ENCODE data around the gene CCDC9.
A peak's percentile ranks its signal among the peaks of the same experiment; 100 is the strongest.

The CCDC9 gene

DNA sequence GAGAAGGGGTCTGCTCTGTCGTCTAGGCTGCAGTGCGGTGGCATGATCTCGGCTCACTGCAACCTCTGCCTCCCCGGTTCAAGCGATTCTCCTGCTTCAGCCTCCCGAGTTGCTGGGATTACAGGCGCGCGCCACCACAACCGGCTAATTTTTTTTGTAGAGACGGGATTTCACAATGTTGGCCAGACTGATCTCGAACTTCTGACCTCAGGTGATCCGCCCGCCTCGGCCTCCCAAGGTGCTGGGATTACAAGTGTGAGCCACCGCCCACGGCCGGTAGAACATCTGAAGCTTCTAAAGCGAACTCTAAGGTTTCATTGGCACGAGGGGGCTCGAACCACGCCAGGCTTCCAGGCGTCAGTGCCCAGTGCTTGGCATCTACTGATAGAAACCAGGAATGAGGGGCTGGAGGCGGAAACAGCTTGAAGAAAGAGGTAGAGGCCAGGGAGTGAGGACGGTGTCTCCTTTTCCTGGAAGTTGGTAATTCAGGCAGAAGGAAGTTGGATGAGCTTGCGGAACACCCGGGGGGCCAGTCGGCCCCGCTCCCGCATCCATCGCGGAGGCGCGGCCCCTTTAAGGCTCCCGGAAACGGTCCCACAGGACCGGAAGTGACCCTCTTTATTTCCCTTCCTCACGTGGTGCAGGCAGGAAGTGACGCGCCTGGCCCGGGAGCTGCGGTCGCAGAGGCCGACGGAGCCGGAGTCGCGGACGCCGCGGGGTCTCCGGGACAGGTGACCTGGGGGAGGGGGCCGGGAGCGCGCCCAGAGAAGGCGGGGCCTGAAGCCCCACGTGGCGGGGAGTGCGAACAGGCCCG is at the start of gene CCDC9:
Gene CCDC9, plus strand, starts transcription at position 647 of the 814 bp plus-strand sequence. CDS start 1,876 bp downstream, outside the sequence.
- peak; percentile 73 to 81 for DNase-seq (ENCODE audit: extremely low read depth in 1 of 2, low read depth in 1 of 2)

DNA sequence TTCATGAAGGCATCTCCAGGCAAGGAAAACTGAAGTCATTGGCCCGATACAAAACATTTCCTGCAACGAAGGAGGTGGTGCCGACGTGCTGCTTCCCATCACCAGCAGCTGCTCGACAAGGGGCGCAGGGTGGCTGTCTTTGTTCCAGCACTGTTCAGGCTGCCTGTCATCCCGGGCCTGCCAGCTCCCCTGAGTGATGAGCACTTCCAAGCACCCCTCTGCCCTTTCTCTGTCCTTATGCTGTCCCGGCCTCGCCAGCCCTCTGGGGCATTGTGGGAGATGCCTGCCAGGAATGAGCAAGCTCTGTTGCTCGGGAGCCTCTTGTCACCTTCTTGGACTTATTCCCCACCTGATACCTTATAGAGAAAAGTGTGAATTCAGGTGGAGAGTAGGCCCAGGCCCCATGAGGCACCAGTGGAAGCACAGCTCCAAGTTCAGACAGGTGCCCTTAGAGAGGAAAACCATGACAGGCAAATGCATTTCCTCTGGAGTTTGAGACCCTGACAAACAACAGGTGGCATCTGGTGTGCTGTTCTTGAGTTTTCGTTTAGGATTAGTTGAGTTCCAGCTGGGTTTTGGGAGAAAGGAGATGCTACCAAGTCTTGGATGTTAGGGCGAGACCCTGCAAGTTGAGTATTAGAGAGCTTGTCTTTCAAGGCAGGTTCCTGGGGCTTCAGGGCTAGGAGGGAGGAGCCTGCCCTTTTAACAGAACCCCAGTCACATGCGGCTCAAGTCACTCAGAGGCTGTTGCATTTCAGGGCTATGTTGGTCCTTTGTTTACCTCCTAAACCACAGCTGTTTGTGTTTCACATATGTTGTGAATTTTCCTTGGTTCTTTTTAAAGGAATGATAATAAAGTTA is 46.8 kb upstream of the CCDC9 start:
- no peak for DNase-seq (ENCODE audit: extremely low read depth in 1 of 2, low read depth in 1 of 2)

DNA sequence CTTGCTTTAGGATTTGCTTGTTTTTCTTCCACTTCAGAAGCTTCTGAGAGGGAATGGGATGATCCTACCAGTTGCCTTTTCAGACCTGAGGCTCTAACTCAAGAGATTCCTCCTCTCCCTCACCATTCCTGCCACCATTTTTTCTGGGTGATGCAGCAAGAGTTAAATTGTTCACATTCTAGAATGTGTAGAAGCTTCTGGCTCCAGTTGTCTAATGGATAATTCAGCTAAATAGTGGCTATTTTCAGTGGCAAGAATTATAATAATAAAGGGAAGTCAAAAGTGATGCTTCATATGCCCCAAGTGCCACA is 46.2 kb upstream of the CCDC9 start:
- DNase-seq (ENCODE audit: extremely low read depth in 1 of 2, low read depth in 1 of 2) = no peak

DNA sequence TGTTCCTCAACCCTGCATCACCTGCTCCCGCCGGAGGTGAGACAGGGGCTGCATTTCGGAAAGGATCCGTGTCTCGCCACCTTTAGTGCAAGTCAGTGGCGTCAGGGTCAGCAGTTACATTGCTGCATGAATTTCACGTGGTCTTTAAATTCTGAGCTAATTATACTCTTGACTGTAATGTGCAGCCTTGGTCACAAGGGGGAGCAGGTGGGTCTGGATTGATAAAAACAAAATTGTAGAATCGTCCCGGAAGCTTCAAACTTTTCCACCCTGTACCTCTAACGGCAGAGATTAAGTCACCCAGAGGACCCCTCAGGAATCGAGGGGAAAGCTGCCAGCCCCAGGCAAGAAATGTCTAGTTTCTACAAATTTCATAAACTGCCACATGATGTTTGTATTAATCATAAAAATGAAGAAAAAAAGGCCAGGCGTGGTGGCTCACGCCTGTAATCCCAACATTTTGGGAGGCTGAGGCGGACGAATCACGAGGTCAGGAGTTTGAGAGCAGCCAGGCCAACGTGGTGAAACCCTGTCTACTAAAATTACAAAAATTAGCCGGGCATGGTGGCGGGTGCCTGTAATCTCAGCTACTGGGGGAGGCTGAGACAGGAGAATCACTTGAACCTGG is 45.5 kb upstream of the CCDC9 start:
- DNase-seq (ENCODE audit: extremely low read depth in 1 of 2, low read depth in 1 of 2) = peak; percentile 58 to 59

DNA sequence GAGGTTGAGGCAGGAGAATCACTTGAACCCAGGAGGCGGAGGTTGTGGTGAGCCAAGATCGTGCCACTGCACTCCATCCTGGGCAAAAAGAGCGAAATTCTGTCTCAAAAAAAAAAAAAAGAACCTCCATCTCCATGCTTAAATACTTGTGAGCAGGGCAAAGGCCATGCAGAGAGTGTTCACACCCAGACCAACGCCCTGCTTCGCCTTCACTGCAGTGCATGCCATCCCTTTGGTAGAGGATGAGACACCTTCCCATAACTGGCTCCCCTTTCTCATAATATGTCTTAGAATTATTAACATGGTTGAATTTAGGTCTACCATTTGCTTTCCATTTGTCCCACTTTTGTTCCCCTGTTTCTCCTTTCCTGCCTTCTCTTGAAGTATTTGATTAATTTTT is 40.7 kb upstream of the CCDC9 start:
- DNase-seq (ENCODE audit: extremely low read depth in 1 of 2, low read depth in 1 of 2) = no peak

- DNase-seq (ENCODE audit: extremely low read depth in 1 of 2, low read depth in 1 of 2) = no peak
Observed at GRCh38 chr19:47221080-47221841, 35.1 kb upstream of the CCDC9 start.

GRCh38 chr19:47221890-47222289 is 34.4 kb upstream of the CCDC9 start:
- no peak for DNase-seq (ENCODE audit: extremely low read depth in 1 of 2, low read depth in 1 of 2)

GRCh38 chr19:47225746-47226425 is 30.4 kb upstream of the CCDC9 start:
- peak; percentile 69 to 81 for DNase-seq (ENCODE audit: extremely low read depth in 1 of 2, low read depth in 1 of 2)

DNA sequence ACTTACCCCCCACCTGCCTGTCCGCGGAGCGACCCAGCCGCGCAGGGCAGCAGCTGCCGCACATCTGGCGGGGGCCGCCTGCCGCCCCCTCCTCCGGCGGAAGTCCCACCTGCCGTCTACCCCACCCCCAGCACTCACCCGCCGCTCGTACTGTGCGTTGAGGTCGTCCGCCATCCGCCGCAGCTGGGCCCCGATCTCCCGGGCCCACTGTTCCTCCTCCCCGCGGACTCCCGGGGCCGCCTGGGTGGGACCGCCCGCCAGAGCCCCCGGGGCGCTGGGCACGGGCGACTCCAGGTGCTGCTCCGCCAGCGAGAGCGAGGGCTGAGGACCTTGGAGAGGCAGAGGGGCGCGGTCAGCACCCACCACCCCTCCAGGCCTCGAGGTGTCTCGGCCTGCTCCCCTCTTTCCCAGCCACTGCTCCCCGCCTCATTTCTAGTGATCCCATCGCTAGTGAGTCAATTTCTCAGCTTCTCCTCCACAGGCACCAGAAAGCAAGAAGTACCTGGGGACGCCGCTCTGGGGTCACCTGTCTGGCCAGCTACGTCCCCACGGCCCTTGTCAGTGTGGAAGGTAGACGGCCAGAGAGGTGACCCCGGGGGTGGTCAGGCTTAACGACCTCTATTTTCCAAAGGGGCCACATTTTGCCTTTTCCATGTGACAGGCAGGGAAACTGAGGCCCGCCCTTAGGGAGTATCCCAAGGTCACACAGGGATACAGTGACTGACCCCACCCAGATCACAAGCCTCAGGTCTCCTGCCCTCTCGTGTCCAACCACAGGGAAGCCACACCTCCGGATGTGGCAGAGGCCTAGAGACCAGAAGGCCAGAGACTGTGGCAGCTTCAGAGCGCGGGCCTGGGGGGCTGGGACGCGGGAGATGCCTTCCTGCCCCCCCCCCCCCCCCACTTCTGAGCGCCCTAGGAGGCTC is 29.6 kb upstream of the CCDC9 start:
- DNase-seq (ENCODE audit: extremely low read depth in 1 of 2, low read depth in 1 of 2) = no peak

GRCh38 chr19:47227352-47228167 is 28.8 kb upstream of the CCDC9 start:
- DNase-seq (ENCODE audit: extremely low read depth in 1 of 2, low read depth in 1 of 2) = no peak

- DNase-seq (ENCODE audit: extremely low read depth in 1 of 2, low read depth in 1 of 2) = peak in 1 of 2 donors; percentile 31
Observed at GRCh38 chr19:47228168-47228936, 28.0 kb upstream of the CCDC9 start.

- no peak for DNase-seq (ENCODE audit: extremely low read depth in 1 of 2, low read depth in 1 of 2)
Observed at GRCh38 chr19:47228937-47229675, 27.2 kb upstream of the CCDC9 start.

- no peak for DNase-seq (ENCODE audit: extremely low read depth in 1 of 2, low read depth in 1 of 2)
Observed at GRCh38 chr19:47229676-47230053, 26.7 kb upstream of the CCDC9 start.

DNA sequence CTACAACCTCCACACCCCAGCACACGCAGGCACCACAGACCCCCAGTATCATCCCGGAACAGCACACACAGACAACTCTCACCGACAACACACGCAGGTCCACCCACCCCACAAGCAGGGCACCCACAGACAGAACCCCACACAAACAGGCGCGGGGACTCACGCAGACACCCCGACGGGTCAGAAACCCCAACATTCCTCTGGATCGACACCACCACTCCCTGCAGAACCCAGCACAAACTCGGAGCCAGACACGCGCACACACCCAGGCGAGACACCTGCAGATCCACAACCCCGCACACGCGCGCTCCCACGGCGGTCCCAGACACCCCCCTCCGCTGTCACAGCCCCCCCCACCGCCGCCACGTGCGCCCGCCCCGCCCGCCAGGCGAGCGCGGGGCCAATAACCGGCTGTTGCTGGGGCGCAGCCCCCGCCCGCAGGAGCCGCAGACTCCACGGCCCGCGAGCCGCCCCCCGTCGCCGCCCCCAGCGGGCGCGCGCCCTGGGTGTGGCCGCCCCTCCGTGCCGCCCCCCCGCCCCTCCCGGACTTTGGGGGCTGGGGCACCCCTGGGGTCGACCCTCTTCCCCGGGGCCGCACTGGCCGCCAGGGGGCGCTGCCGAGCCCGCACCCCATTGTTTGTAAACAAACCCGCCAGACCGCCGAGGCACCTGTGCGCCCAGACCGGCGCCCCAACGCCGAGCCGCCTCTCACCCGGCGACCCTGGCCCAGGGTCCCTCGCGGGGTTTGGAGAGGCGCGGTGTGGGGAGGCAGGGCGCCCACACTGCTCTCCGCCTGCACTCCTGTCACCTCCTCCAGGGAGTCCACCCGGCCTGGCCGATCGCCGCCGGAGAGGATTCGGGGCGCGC is 26.0 kb upstream of the CCDC9 start:
- DNase-seq (ENCODE audit: extremely low read depth in 1 of 2, low read depth in 1 of 2) = peak; percentile 58 to 74

GRCh38 chr19:47230921-47231214 is 25.5 kb upstream of the CCDC9 start, which contains the start of gene BBC3:
Gene BBC3, minus strand, starts transcription at chr19:47231199. Its CDS starts 2,768 bp downstream, at chr19:47228431.
- DNase-seq (ENCODE audit: extremely low read depth in 1 of 2, low read depth in 1 of 2) = no peak

Data from activated CD8-positive, alpha-beta memory T cell treated with anti-CD3 and anti-CD28 coated beads for 1 hour (primary cell).